ENCODE results near the gene PCBD1.

DNA sequence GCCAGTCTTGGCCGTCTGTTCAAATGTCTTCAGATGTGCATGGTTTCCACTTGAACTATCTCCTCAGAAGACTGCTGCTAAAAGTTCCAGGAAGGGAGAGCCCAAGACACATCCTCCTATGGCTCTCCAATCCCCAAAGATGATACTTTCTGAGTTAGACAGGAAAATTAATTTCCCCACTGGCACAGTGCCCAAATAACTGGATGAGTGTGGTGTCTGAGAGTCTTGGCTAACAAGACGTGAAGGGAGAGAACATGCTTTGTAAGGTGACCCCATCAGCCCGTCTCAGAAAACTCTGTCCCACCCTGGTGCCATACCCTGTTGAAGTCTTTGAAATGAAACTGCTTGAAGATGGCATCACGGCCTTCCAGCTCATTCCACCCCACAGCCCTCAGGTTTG lies 2.9 kb downstream of the PCBD1 start:
- TF ChIP-seq, protein P1, sequence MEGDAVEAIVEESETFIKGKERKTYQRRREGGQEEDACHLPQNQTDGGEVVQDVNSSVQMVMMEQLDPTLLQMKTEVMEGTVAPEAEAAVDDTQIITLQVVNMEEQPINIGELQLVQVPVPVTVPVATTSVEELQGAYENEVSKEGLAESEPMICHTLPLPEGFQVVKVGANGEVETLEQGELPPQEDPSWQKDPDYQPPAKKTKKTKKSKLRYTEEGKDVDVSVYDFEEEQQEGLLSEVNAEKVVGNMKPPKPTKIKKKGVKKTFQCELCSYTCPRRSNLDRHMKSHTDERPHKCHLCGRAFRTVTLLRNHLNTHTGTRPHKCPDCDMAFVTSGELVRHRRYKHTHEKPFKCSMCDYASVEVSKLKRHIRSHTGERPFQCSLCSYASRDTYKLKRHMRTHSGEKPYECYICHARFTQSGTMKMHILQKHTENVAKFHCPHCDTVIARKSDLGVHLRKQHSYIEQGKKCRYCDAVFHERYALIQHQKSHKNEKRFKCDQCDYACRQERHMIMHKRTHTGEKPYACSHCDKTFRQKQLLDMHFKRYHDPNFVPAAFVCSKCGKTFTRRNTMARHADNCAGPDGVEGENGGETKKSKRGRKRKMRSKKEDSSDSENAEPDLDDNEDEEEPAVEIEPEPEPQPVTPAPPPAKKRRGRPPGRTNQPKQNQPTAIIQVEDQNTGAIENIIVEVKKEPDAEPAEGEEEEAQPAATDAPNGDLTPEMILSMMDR (IDR thresholded peaks at IDR 0.05), result no peak
- TF ChIP-seq POLR2A (IDR thresholded peaks at IDR 0.05), result no peak

Measured in testis (tissue), 2 donors.